ENCODE results near the gene CEP41. TPM values are rescaled to one million over a fixed set of nuclear protein-coding genes. Genes with fewer than 3 reads are reported as not detected.
"Not testable (repeated sequence)": the region's sequence is repeated elsewhere in the genome, so short reads cannot be mapped to it uniquely, and the experiment has no call there.

CEP41 gene
- total RNA-seq, 4 donors from 2014 or later, result 1.9 to 14.0 (median 5.6) TPM

DNA sequence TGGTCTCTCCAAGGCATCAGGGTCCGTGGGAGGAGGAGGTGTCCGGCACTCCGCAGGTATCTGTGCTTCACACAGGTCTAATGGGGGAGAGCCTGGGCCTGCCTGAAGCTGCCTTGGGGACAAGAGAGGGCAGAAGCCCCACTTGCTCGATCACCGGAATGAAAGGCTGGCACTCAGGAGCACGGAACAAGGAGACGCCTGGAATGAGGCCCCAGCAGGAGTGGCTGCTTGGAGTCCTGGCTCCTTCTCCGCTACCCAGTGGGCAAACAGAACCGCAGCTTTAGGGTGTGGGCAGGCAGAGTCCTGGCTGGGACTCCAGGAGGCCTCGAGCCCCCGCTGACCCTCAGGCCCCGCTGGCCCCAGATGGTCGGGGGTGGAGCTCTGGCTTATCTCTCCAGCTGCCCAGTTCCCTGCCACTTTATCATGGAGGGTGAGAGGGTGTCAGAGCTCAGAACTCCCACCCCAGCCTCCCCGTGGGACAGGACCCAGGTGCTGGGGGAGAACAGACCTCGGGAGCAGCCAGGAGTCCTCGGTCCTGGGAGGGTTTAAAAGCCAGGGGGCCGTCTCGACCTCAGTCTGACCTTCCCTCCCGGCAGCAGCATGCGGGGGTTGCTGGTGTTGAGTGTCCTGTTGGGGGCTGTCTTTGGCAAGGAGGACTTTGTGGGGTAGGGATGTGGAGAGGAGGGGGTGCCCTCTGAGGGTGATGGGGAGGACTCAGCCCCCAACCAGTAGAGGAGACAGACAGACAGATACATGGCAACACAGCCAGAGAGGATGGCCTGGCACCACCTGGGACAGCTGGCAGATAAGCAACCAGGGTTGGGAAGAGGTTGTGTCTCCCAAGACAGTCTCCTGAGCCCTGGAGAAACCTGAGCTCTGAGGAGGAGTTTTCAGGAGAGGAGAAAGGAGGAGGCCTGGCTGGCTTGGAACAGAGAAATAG is 60.6 kb downstream of the CEP41 start, which contains the start of gene CPA1:
TSS of gene CPA1 (plus strand) at position 574 of the 940 bp plus-strand sequence. CDS start at position 601, 27 bp downstream.
- H3K36me3 ChIP-seq, result no peaks in the 10 kb centered on the region
- no peak within 1 kb of the TSS for H3K4me3 ChIP-seq
- peak in 1 of 3 donors; percentile 31 for DNase-seq
- H3K4me1 ChIP-seq, result no peaks in the 10 kb centered on the region
- H3K9me3 ChIP-seq, result peaks cover 0 to 7% (median 0%) of the 10 kb centered on the region in 4 donors
- TF ChIP-seq, protein P1, sequence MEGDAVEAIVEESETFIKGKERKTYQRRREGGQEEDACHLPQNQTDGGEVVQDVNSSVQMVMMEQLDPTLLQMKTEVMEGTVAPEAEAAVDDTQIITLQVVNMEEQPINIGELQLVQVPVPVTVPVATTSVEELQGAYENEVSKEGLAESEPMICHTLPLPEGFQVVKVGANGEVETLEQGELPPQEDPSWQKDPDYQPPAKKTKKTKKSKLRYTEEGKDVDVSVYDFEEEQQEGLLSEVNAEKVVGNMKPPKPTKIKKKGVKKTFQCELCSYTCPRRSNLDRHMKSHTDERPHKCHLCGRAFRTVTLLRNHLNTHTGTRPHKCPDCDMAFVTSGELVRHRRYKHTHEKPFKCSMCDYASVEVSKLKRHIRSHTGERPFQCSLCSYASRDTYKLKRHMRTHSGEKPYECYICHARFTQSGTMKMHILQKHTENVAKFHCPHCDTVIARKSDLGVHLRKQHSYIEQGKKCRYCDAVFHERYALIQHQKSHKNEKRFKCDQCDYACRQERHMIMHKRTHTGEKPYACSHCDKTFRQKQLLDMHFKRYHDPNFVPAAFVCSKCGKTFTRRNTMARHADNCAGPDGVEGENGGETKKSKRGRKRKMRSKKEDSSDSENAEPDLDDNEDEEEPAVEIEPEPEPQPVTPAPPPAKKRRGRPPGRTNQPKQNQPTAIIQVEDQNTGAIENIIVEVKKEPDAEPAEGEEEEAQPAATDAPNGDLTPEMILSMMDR (IDR thresholded peaks at IDR 0.05), result no peak
- TF ChIP-seq POLR2A (IDR thresholded peaks at IDR 0.05), result no peak
- H3K27me3 ChIP-seq, result no peaks in the 10 kb centered on the region
- H3K27ac ChIP-seq, result no peak within 1 kb of the TSS

DNA sequence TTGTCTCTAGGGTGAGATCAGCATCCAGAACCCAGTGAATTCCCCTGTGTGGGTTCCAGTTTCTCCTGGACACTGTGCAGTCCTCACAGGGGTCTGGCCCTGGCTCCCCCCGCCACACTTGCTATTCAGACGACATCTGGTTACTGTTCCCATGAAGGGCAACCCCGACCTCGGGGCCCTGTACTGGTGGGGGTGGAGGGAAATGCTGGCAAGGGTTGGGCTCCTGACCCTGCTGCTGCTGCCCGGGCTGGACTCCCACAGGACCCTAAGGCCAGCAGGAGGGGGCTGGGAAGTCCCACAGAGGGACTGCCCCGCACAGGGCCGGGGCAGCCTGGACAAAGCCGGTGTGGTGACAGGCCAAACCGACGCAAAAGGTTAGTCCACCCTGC is 61.3 kb downstream of the CEP41 start:
- DNase-seq, result peak in 1 of 3 donors; percentile 41
- peaks cover 0 to 7% (median 0%) of the 10 kb centered on the region in 4 donors for H3K9me3 ChIP-seq
- no peak overlapping the region for H3K27ac ChIP-seq
- no peaks in the 10 kb centered on the region for H3K4me1 ChIP-seq
- TF ChIP-seq POLR2A (IDR thresholded peaks at IDR 0.05), result no peak
- TF ChIP-seq, protein P1 (IDR thresholded peaks at IDR 0.05), result no peak
- H3K27me3 ChIP-seq, result no peaks in the 10 kb centered on the region
- no peak overlapping the region for H3K4me3 ChIP-seq
- no peaks in the 10 kb centered on the region for H3K36me3 ChIP-seq

DNA sequence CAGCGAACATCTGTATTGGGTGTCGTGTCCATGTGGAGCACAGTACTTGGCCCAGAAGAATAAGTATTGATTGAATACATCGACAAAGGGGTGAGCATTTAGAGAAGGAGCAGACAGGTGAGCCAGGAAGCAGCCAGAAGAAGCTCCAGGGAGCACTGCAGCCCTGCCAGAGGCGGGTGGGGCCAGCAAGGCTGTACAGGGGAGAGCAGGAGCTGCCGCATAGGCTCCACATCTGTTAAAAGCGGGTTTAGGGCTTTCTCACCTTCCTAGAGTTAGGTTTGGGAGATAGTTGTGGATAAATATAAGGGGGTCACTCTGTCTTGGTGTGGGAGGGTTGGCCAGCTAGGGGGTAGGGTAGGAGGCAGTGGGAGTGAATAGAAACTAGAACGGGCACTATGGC is 61.8 kb downstream of the CEP41 start:
- TF ChIP-seq POLR2A (IDR thresholded peaks at IDR 0.05), result no peak
- TF ChIP-seq, protein P1 (IDR thresholded peaks at IDR 0.05), result no peak

DNA sequence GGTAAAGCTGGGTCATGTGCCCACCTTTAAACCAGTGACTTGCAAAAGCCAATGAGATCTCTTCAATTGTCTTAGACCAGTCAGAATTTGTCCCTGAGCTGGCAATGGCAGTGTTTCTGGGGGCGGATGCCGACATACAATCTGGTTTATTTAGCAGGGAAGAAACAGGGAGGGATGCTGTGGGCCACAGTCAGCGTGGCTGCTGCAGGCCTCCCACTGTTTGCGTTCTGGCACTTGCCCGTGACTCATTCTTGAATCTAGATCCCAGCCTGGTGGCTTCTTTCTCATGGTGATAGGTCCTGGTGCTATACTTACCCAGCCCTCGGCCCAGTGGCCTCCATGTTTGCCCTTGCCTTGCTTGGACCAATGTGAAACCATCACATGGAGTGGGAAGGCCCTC is 63.6 kb downstream of the CEP41 start:
- H3K4me1 ChIP-seq, result peaks cover 0 to 13% (median 0%) of the 10 kb centered on the region in 4 donors
- TF ChIP-seq POLR2A (IDR thresholded peaks at IDR 0.05), result no peak
- TF ChIP-seq, protein P1 (IDR thresholded peaks at IDR 0.05), result no peak
- no peaks in the 10 kb centered on the region for H3K36me3 ChIP-seq
- H3K4me3 ChIP-seq, result no peak overlapping the region
- no peaks in the 10 kb centered on the region for H3K27me3 ChIP-seq
- peaks cover 0 to 7% (median 0%) of the 10 kb centered on the region in 4 donors for H3K9me3 ChIP-seq
- no peak for DNase-seq
- H3K27ac ChIP-seq, result no peak overlapping the region

More for the DNA sequence above, 61.8 kb downstream of the CEP41 start:
- Histone ChIP-seq H3K36me3 (no peaks in the 10 kb centered on the region), H3K27ac (no peak overlapping the region), H3K4me1 (no peaks in the 10 kb centered on the region), H3K27me3 (no peaks in the 10 kb centered on the region), H3K4me3 (no peak overlapping the region), H3K9me3 (peaks cover 0 to 7% (median 0%) of the 10 kb centered on the region in 4 donors)
- no peak for DNase-seq

DNA sequence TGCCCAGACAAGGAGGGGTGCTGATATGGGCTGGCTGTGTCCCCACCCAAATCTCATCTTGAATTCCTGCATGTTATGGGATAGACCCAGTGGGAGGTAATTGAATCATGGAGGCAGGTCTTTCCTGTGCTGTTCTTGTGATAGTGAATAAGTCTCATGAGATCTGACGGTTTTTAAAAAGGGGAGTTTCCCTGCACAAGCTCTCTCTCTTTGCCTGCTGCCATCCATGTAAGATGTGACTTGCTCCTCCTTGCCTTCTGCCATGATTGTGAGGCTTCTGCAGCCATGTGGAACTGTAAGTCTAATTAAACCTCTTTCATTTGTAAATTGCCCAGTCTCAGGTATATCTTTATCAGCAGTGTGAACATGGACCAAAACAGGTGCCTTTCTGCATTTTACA is 64.4 kb downstream of the CEP41 start:
- not testable (repeated sequence) for H3K9me3 ChIP-seq, H3K4me3 ChIP-seq, H3K36me3 ChIP-seq, DNase-seq, H3K27ac ChIP-seq, H3K27me3 ChIP-seq
- H3K4me1 ChIP-seq, result peaks cover 0 to 13% (median 0%) of the 10 kb centered on the region in 4 donors

GRCh38 chr7:130374507-130374906 is 66.3 kb downstream of the CEP41 start:
- no peaks in the 10 kb centered on the region for H3K36me3 ChIP-seq
- no peak for TF ChIP-seq POLR2A (IDR thresholded peaks at IDR 0.05)
- TF ChIP-seq, protein P1 (IDR thresholded peaks at IDR 0.05), result no peak
- no peak overlapping the region for H3K4me3 ChIP-seq
- H3K4me1 ChIP-seq, result peaks cover 0 to 13% (median 0%) of the 10 kb centered on the region in 4 donors
- no peaks in the 10 kb centered on the region for H3K27me3 ChIP-seq
- H3K9me3 ChIP-seq, result peaks cover 0 to 7% (median 0%) of the 10 kb centered on the region in 4 donors
- H3K27ac ChIP-seq, result peak overlapping the region; percentile 52 to 88 (median 72)
- DNase-seq, result peak in 1 of 3 donors; percentile 37

Measured in Peyer's patch (tissue), 4 donors.